Peyer's patch (tissue), 4 donors: ENCODE measurements around the gene MAD1L1. TPM values are rescaled to one million over a fixed set of nuclear protein-coding genes. Genes with fewer than 3 reads are reported as not detected.

Source experiments
- DNase-seq, 3 donors: peaks; one replicate each; pipeline ENCODE4 v3.0.0-alpha.2; 2017 to 2019
- H3K27ac ChIP-seq, 4 donors: fragments of 200-600 bp; sonication (generic); one replicate each; pipeline ENCODE4 v1.5.1; 2016 to 2019
- H3K27me3 ChIP-seq, 2 donors: fragments of 200-600 bp; sonication (generic); one replicate each; pipeline ENCODE4 v1.5.1; 2019
- H3K36me3 ChIP-seq, 3 donors: fragments of 200-600 bp; sonication (generic); one replicate each; pipeline ENCODE4 v1.5.1; 2016 to 2019
- H3K4me1 ChIP-seq, 4 donors: fragments of 200-600 bp; sonication (generic); one replicate each; pipeline ENCODE4 v1.5.1; 2016 to 2019
- H3K4me3 ChIP-seq, 4 donors: fragments of 200-600 bp; sonication (generic); 1 replicate in 3 of 4; 2 replicates in 1 of 4; pipeline ENCODE4 v1.5.1; 2016 to 2019; ENCODE audit warnings: mild to moderate bottlenecking in 1 of 4
- H3K9me3 ChIP-seq, 4 donors: fragments of 200-600 bp; sonication (generic); one replicate each; pipeline ENCODE4 v1.5.1; 2016 to 2019; ENCODE audit warnings: mild to moderate bottlenecking in 1 of 4
- POLR2A ChIP-seq, 2 donors: fragments of 450-650 bp; IDR thresholded peaks; one replicate each; pipeline ENCODE4 v1.5.1; 2017; ENCODE audit warnings: antibody characterized with exemption in 2 of 2, mild to moderate bottlenecking in 2 of 2, moderate library complexity in 2 of 2
- total RNA-seq, 4 donors: library from RNA; depleted of rRNA; stranded (reverse); fragments of >200 nt; gene quantifications; one replicate each; pipeline ENCODE4 v1.1.0, GENCODE V29; 2016
- TF ChIP-seq, protein P1 (sequence below), 6 experiments: fragments of 450-650 bp in 4 of 6; fragments of 200-600 bp in 2 of 6; sonication (generic) in 1 of 6; IDR thresholded peaks; one replicate each; pipeline ENCODE4 v1.5.1; 2017 to 2019; ENCODE audit warnings: antibody characterized with exemption in 6 of 6, mild to moderate bottlenecking in 3 of 6, moderate library complexity in 1 of 6

The MAD1L1 gene
- total RNA-seq, 4 donors from 2014 or later, result 43.9 to 417 (median 59.1) TPM

DNA sequence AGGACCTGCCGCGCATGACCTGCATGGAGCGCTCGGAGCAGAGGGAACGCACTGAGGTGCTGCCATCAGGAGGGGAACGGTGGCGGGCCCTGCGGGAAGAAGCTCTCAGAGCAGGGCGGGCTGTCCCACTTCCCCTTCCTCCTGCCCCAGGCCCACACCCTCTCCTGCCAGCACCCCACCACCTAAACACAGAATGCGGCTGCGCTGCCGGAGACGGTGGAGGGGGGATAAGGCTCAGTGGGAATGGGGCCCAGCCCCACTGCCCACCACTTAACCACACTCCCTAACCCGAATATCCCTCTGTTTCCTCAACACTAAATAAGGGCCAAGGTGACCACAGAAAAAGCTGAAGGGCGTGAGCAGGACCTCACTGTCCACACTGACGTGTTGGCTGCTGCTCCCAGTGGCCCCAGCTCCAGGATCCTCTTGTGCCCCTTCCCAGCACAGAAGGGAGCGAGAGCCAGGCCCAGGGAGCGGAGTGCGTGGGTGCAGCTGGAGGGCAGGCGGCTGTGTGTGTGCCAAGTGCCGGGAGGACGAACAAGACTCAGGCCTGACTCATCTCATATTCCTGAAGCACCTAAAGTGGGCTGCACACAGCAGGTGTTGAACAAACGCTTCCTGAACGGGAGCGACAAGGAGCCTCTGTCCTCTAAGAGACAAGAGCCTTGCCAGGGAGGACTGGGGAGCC is 116.8 kb downstream of the MAD1L1 start:
- TF ChIP-seq POLR2A (IDR thresholded peaks at IDR 0.05), result no peak
- TF ChIP-seq, protein P1, sequence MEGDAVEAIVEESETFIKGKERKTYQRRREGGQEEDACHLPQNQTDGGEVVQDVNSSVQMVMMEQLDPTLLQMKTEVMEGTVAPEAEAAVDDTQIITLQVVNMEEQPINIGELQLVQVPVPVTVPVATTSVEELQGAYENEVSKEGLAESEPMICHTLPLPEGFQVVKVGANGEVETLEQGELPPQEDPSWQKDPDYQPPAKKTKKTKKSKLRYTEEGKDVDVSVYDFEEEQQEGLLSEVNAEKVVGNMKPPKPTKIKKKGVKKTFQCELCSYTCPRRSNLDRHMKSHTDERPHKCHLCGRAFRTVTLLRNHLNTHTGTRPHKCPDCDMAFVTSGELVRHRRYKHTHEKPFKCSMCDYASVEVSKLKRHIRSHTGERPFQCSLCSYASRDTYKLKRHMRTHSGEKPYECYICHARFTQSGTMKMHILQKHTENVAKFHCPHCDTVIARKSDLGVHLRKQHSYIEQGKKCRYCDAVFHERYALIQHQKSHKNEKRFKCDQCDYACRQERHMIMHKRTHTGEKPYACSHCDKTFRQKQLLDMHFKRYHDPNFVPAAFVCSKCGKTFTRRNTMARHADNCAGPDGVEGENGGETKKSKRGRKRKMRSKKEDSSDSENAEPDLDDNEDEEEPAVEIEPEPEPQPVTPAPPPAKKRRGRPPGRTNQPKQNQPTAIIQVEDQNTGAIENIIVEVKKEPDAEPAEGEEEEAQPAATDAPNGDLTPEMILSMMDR (IDR thresholded peaks at IDR 0.05), result no peak
- Histone ChIP-seq H3K4me1 (peaks cover 0 to 21% (median 0%) of the 10 kb centered on the region in 4 donors), H3K9me3 (no peaks in the 10 kb centered on the region), H3K27ac (no peak overlapping the region), H3K27me3 (no peaks in the 10 kb centered on the region), H3K4me3 (no peak overlapping the region), H3K36me3 (no peaks in the 10 kb centered on the region)
- DNase-seq, result no peak

DNA sequence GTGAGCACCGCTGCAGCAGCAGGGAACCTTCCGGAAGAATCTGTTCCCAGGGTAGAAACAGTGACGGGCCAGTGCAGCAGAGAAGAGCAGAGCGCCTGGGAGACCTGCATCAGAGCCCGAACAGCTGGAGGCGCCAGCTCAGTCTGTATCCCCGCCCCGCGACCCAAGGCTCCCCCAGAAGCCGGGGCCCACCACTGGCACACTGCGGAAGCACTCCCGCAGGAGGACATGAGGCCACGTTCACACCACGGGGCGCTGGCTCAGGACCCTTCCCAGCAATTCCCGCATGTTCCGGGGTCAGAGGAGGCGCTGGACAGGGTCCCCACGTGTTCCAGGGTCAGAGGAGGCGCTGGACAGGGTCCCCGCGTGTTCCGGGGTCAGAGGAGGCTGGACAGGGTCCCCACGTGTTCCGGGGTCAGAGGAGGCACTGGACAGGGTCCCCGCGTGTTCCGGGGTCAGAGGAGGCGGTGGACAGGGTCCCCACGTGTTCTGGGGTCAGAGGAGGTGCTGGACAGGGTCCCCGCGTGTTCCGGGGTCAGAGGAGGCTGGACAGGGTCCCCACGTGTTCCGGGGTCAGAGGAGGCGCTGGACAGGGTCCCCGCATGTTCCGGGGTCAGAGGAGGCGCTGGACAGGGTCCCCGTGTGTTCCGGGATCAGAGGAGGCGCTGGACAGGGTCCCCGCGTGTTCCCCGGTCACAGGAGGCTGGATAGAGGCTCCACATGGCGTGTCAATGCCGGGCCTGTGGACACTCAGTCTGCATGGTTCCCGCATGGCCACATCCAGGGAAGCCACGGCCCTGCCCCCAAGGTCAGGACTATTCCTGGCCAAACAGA is 117.6 kb downstream of the MAD1L1 start:
- no peak overlapping the region for H3K27ac ChIP-seq

DNA sequence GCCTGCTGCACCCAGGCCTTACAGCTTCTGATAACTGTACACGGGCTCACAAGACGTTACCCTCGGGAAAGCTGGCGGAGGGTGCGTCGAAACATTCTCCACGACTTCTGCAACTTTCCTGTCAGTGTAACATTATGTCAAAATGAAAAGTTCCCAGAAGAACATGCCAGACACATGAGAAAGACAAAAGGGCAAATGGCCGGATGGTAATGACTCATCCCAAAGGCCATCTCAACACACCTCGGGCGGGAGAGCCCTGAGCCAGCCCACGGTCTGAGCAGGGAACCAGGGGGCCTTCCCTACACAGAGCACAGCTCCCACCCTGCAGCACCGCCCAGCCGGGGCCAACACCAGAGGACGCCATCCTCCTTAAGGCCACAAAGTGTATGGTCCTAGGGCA is 118.7 kb downstream of the MAD1L1 start:
- TF ChIP-seq POLR2A (IDR thresholded peaks at IDR 0.05), result no peak
- TF ChIP-seq, protein P1 (IDR thresholded peaks at IDR 0.05), result no peak
- Histone ChIP-seq H3K36me3 (no peaks in the 10 kb centered on the region), H3K4me1 (peaks cover 0 to 30% (median 0%) of the 10 kb centered on the region in 4 donors), H3K27me3 (no peaks in the 10 kb centered on the region), H3K9me3 (no peaks in the 10 kb centered on the region), H3K4me3 (no peak overlapping the region), H3K27ac (no peak overlapping the region)
- DNase-seq, result no peak

More for the DNA sequence above, 117.6 kb downstream of the MAD1L1 start:
- H3K4me1 ChIP-seq, result peaks cover 0 to 27% (median 0%) of the 10 kb centered on the region in 4 donors
- no peaks in the 10 kb centered on the region for H3K9me3 ChIP-seq
- no peak for DNase-seq
- no peak overlapping the region for H3K4me3 ChIP-seq
- no peaks in the 10 kb centered on the region for H3K27me3 ChIP-seq
- no peak for TF ChIP-seq POLR2A (IDR thresholded peaks at IDR 0.05)
- TF ChIP-seq, protein P1 (IDR thresholded peaks at IDR 0.05), result no peak
- H3K36me3 ChIP-seq, result no peaks in the 10 kb centered on the region

DNA sequence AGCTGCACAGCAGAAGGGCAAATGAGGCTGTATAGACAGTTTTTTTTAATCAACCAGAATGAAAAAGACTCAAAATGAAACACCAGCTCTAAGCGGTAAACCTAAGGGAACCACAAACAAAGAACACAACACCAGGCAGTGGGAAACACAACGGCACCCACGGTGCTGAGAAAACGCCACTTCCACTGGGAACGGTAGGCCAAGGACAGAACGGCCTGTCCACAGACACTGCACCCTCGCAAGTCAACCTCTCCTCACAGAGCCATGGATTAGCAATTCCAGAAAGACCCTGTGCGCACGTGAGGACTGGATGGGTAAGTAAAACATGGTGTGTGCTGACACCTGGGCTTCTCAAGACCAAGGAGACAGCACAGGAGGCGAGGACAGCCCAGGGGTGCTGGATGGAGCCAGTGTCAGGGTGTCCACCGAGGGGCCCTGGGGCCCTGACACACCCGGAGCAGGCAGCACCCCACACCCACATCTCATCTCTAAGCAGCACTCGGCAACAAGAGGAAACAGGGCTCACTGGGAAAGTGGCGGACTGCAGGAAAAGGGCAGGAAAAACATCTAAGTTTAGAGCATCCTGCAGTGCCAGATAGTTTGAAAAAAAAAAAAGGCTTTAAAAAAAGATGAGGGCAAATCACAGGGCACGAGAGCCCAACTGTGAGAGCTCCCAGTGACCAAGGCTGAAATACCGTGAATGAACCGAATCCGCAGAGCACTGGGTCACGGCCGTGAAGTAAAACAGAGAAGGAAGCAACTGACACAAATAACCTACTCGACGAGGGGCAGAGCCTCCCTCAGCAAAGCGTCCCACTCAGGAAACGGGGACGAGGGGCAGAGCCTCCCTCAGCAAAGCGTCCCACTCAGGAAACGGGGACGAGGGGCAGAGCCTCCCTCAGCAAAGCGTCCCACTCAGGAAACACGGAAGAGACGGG is 120.2 kb downstream of the MAD1L1 start:
- Histone ChIP-seq H3K27ac (no peak overlapping the region), H3K4me3 (no peak overlapping the region), H3K27me3 (no peaks in the 10 kb centered on the region), H3K36me3 (no peaks in the 10 kb centered on the region), H3K9me3 (no peaks in the 10 kb centered on the region), H3K4me1 (peaks cover 0 to 30% (median 0%) of the 10 kb centered on the region in 4 donors)
- TF ChIP-seq POLR2A (IDR thresholded peaks at IDR 0.05), result no peak
- TF ChIP-seq, protein P1 (IDR thresholded peaks at IDR 0.05), result no peak
- DNase-seq, result no peak

DNA sequence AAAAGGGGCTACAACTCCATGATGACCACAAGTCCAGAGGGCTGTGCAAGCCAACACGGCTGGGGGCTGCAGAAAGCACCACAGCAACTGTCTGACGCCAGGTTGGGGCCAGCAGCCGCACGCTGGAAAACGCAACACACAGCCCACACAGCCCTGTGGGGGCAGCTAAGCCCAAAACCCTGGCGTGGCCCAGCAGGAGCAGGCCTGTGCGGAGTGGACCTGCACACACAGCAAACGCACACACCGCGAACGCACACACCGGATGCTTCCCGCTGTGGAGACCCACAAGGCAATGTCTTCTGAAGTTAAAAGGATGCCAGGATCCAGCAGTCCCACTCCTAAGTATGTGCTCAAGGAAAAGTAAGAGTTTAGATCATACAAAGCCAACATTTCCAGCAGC is 121.2 kb downstream of the MAD1L1 start:
- H3K4me1 ChIP-seq, result peaks cover 0 to 26% (median 0%) of the 10 kb centered on the region in 4 donors
- DNase-seq, result no peak
- H3K27me3 ChIP-seq, result no peaks in the 10 kb centered on the region
- H3K9me3 ChIP-seq, result no peaks in the 10 kb centered on the region
- TF ChIP-seq, protein P1 (IDR thresholded peaks at IDR 0.05), result no peak
- no peak for TF ChIP-seq POLR2A (IDR thresholded peaks at IDR 0.05)
- no peaks in the 10 kb centered on the region for H3K36me3 ChIP-seq
- H3K4me3 ChIP-seq, result peak overlapping the region in 1 of 4 donors; percentile 29
- H3K27ac ChIP-seq, result no peak overlapping the region
